MM.1S (cell line): Measurements from ENCODE around the gene CADM4.
"Not testable (repeated sequence)": the region's sequence is repeated elsewhere in the genome, so short reads cannot be mapped to it uniquely, and the experiment has no call there.

Experiments used
- DNase-seq: peaks from one replicate; pipeline ENCODE4 v3.0.0-alpha.2; 2015
- H2AFZ ChIP-seq: fragments of 300-600 bp; sonication (generic); 2 replicates; pipeline ENCODE4 v1.6.0; 2016; ENCODE audit warnings: antibody characterized with exemption, low read length
- H3F3A ChIP-seq: fragments of 300-600 bp; sonication (generic); 2 replicates; pipeline ENCODE4 v1.6.1; 2016; ENCODE audit warnings: mild to moderate bottlenecking, antibody characterized with exemption, low read length, moderate library complexity, mixed read lengths; ENCODE audit not compliant: insufficient read depth
- H3K27ac ChIP-seq: fragments of 300-600 bp; sonication (generic); 2 replicates; pipeline ENCODE4 v1.5.1; 2016; ENCODE audit warnings: mild to moderate bottlenecking, low read length
- H3K27me3 ChIP-seq: fragments of 300-600 bp; sonication (generic); replicated peaks from 2 replicates; pipeline ENCODE4 v1.6.0; 2016; ENCODE audit warnings: low read length; ENCODE audit not compliant: insufficient read depth
- H3K36me3 ChIP-seq: fragments of 300-600 bp; sonication (generic); replicated peaks from 2 replicates; pipeline ENCODE4 v1.6.1; 2016; ENCODE audit warnings: mild to moderate bottlenecking, low read length, mixed read lengths; ENCODE audit not compliant: insufficient read depth
- H3K4me1 ChIP-seq: fragments of 300-600 bp; sonication (generic); 2 replicates; pipeline ENCODE4 v1.6.1; 2016; ENCODE audit warnings: low read length, mixed read lengths
- H3K4me2 ChIP-seq: fragments of 300-600 bp; sonication (generic); 2 replicates; pipeline ENCODE4 v1.6.0; 2016; ENCODE audit warnings: low read depth, low read length
- H3K4me3 ChIP-seq: fragments of 300-600 bp; sonication (generic); 2 replicates; pipeline ENCODE4 v1.5.1; 2016; ENCODE audit warnings: low read length, mixed read lengths
- H3K79me2 ChIP-seq: fragments of 300-600 bp; sonication (generic); 2 replicates; pipeline ENCODE4 v1.6.1; 2016; ENCODE audit warnings: mixed run types, low read length, mixed read lengths
- H3K9ac ChIP-seq: fragments of 300-600 bp; sonication (generic); 2 replicates; pipeline ENCODE4 v1.6.1; 2016; ENCODE audit warnings: low read length, mixed read lengths
- H3K9me2 ChIP-seq: fragments of 300-600 bp; sonication (generic); replicated peaks from 2 replicates; pipeline ENCODE4 v1.6.1; 2016; ENCODE audit warnings: mild to moderate bottlenecking, low read length, mixed read lengths; ENCODE audit not compliant: insufficient read depth
- H3K9me3 ChIP-seq: fragments of 300-600 bp; sonication (generic); replicated peaks from 2 replicates; pipeline ENCODE4 v1.6.1; 2016; ENCODE audit warnings: mild to moderate bottlenecking, low read length, mixed read lengths; ENCODE audit not compliant: insufficient read depth
- H4K20me1 ChIP-seq: fragments of 300-600 bp; sonication (generic); 2 replicates; pipeline ENCODE4 v1.6.1; 2016; ENCODE audit warnings: mild to moderate bottlenecking, low read length, moderate library complexity, mixed read lengths; ENCODE audit not compliant: insufficient read depth
- EZH2 ChIP-seq: fragments of 300-600 bp; sonication (generic); optimal IDR thresholded peaks from 2 replicates; pipeline ENCODE3; 2017; ENCODE audit warnings: low read depth, mild to moderate bottlenecking, antibody characterized with exemption, low read length, mixed read lengths
- EZH2phosphoT487 ChIP-seq: fragments of 300-600 bp; sonication (generic); IDR thresholded peaks from 2 replicates; pipeline ENCODE4 v1.6.1; 2018; ENCODE audit warnings: antibody characterized with exemption, low read length
- TF ChIP-seq, protein P1 (sequence below): fragments of 300-600 bp; sonication (generic); IDR thresholded peaks from 2 replicates; pipeline ENCODE4 v1.5.1; 2016; ENCODE audit warnings: antibody characterized with exemption, low read length, mixed read lengths

The CADM4 gene

DNA sequence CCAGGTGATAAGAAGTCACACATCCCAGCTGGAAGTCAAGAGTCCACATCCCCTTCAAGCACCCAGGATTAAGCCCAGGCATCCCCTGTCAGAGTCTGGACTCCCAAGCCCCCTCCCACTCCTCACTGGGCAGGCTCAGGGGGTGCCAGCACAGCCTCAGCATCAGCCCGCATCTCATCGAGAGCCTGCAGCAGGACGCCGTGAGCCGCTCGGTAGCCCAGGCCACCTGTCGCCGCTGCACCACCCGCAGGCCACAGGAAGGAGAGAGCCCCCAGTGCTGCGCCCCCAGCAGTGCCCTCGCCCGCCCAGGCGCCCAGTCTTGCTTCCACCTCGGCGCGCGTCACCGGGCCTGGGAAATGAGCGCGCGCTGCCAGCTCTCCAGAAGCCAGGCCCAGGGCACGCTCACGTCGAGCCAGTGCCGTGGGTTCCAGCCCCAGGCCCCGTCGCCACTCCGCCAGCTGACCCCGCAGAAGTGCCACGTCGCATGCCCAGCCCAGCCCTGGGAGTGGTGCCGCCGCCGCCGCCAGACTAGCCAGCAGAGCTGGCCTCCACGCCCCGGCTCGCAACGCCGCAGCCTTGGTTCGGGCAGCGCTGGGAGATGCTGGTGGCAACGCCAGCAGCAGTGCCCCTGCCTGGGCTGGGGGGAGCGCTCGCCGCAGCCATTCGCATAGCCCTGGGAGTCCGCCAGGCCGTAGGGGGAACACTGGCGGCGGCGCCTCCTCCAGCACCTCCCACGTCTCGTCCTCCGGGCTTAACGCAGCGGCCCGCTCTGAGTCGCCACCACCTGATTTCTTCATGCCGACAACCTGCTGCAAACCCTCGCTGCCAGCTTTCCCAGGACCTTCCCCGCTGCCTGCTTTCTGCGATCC lies 47.5 kb downstream of the CADM4 start:
- H3K9me2 ChIP-seq, result no peaks in the 10 kb centered on the region
- H3K36me3 ChIP-seq, result peaks cover 2% of the 10 kb centered on the region; the same call in 1 of the 2 replicates
- H3K27ac ChIP-seq, result no peak overlapping the region
- no peak overlapping the region for H3K9ac ChIP-seq
- TF ChIP-seq EZH2, result no peak
- TF ChIP-seq EZH2phosphoT487, result no peak
- TF ChIP-seq, protein P1, sequence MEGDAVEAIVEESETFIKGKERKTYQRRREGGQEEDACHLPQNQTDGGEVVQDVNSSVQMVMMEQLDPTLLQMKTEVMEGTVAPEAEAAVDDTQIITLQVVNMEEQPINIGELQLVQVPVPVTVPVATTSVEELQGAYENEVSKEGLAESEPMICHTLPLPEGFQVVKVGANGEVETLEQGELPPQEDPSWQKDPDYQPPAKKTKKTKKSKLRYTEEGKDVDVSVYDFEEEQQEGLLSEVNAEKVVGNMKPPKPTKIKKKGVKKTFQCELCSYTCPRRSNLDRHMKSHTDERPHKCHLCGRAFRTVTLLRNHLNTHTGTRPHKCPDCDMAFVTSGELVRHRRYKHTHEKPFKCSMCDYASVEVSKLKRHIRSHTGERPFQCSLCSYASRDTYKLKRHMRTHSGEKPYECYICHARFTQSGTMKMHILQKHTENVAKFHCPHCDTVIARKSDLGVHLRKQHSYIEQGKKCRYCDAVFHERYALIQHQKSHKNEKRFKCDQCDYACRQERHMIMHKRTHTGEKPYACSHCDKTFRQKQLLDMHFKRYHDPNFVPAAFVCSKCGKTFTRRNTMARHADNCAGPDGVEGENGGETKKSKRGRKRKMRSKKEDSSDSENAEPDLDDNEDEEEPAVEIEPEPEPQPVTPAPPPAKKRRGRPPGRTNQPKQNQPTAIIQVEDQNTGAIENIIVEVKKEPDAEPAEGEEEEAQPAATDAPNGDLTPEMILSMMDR, result no peak
- no peak overlapping the region for H2AFZ ChIP-seq
- H3K4me2 ChIP-seq, result no peak overlapping the region
- no peak for DNase-seq
- peaks cover 32% of the 10 kb centered on the region for H3K79me2 ChIP-seq
- no peak overlapping the region for H3K4me3 ChIP-seq
- no peaks in the 10 kb centered on the region for H3K27me3 ChIP-seq
- H3F3A ChIP-seq, result peaks cover 7% of the 10 kb centered on the region; the same call in 1 of the 2 replicates
- H4K20me1 ChIP-seq, result no peaks in the 10 kb centered on the region
- H3K4me1 ChIP-seq, result no peaks in the 10 kb centered on the region
- H3K9me3 ChIP-seq, result no peaks in the 10 kb centered on the region

DNA sequence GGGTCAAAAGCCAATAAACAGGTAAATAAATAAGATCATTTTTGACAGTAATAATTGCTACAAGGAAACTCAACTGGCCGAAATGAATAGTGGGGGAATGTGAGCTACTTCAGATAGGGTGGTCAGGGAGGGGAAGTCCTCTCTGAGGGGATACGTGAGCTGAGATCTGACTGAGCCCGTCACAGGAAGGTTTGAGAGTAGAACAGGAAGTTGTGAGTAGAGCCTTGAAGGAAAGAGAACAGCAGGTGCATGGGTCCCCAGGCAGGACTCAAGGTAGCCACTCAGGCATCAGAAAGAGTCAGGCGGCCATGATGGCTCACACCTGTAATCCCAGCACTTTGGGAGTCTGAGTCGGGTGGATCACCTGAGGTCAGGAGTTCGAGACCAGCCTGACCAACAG lies 50.0 kb downstream of the CADM4 start:
- Histone ChIP-seq H3K9ac (no peak overlapping the region), H4K20me1 (no peaks in the 10 kb centered on the region), H3K27me3 (no peaks in the 10 kb centered on the region), H3K9me3 (no peaks in the 10 kb centered on the region), H3K27ac (no peak overlapping the region), H3F3A (no peaks in the 10 kb centered on the region), H3K4me2 (no peak overlapping the region), H3K79me2 (peaks cover 15% of the 10 kb centered on the region), H3K4me1 (no peaks in the 10 kb centered on the region), H2AFZ (no peak overlapping the region), H3K9me2 (no peaks in the 10 kb centered on the region), H3K36me3 (peaks cover 2% of the 10 kb centered on the region; the same call in 1 of the 2 replicates), H3K4me3 (no peak overlapping the region)
- DNase-seq, result no peak
- no peak for TF ChIP-seq EZH2
- TF ChIP-seq, protein P1, result no peak
- TF ChIP-seq EZH2phosphoT487, result no peak

DNA sequence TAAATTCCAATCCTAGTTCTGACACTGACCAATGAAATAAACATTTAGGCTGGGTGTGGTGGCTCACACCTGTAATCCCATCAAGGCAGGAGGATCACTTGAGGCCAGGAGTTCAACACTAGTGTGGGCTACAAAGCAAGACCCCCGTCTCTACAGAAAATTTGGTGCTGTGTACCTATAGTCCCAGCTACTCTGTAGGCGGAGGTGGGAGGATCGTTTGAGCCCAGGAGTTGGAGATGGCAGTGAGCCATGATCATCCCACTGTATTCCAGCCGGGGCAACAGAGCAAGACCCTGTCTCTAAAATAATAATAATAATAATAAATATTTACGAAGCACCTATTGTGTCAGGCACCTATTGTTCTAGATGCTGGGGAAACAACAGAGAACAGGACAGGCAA lies 50.4 kb downstream of the CADM4 start:
- H3K9me3 ChIP-seq, result no peaks in the 10 kb centered on the region
- H3K27me3 ChIP-seq, result no peaks in the 10 kb centered on the region
- H3K27ac ChIP-seq, result no peak overlapping the region
- no peak overlapping the region for H3K4me2 ChIP-seq
- H3K36me3 ChIP-seq, result peaks cover 2% of the 10 kb centered on the region; the same call in 1 of the 2 replicates
- no peaks in the 10 kb centered on the region for H3K4me1 ChIP-seq
- no peaks in the 10 kb centered on the region for H4K20me1 ChIP-seq
- DNase-seq, result no peak
- peaks cover 13% of the 10 kb centered on the region for H3K79me2 ChIP-seq
- no peaks in the 10 kb centered on the region for H3K9me2 ChIP-seq
- no peak overlapping the region for H2AFZ ChIP-seq
- no peaks in the 10 kb centered on the region for H3F3A ChIP-seq
- H3K9ac ChIP-seq, result no peak overlapping the region
- H3K4me3 ChIP-seq, result no peak overlapping the region
- no peak for TF ChIP-seq EZH2phosphoT487
- no peak for TF ChIP-seq EZH2
- TF ChIP-seq, protein P1, result no peak

DNA sequence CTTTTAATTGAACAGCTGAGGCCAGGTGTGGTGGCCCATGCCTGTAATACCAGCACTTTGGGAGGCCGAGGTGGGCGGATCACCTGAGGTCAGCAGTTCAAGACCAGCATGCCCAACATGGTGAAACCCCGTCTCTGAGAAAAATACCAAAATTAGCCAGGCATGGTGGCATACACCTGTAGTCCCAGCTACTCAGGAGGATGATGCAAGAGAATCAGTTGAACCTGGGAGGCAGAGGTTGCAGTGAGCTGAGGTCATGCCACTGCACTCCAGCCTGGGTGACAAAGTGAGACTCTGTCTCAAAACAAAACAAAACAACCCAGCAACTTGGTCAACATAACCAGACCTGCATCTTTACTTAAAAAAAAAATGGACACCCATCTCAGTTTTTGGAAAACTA lies 52.6 kb downstream of the CADM4 start:
- H3K9ac ChIP-seq, H3K79me2 ChIP-seq, H3K9me3 ChIP-seq, H3K27ac ChIP-seq, H3F3A ChIP-seq, H3K27me3 ChIP-seq, H3K36me3 ChIP-seq, DNase-seq, H3K4me1 ChIP-seq, H3K4me3 ChIP-seq, H2AFZ ChIP-seq, H3K4me2 ChIP-seq, H3K9me2 ChIP-seq, H4K20me1 ChIP-seq: not testable (repeated sequence)
